ENCODE results near the gene SLC25A44. TPM values are rescaled to one million over a fixed set of nuclear protein-coding genes. Genes with fewer than 3 reads are reported as not detected.

Gene SLC25A44
- total RNA-seq, 1 donor from 2014 or later, result 21.3 TPM

DNA sequence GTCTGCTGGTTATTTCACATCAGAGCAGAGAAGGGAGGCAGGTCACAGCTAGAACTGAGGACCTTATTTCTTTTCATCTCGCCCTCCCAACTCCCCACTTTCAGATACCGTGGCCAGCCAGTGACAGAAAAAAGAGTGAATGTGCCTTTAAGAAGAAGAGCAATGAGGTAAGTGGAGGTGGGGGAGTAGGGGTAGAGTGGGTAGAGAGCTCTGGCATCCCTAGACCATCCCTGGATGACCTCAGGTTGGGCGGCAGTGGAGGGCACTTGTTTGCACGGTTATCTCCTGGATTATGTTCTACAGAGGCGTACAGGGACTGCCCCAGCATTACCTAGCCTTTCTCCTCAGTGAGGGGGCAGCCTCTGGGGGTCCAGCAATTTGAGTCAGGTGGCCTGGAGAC lies 35.9 kb upstream of the SLC25A44 start:
- Mint-ChIP-seq H3K9me3 (ENCODE audit: unreplicated experiment) (no peaks in the 10 kb centered on the region), H3K27ac (ENCODE audit: unreplicated experiment) (no peak overlapping the region), H3K27me3 (ENCODE audit: low read depth, unreplicated experiment) (peaks cover 20% of the 10 kb centered on the region), H3K4me1 (ENCODE audit: low read depth, unreplicated experiment) (peaks cover 5% of the 10 kb centered on the region), H3K4me3 (ENCODE audit: unreplicated experiment) (no peak overlapping the region), H3K36me3 (ENCODE audit: low read depth, unreplicated experiment) (no peaks in the 10 kb centered on the region)
- Histone ChIP-seq H3K9ac (ENCODE audit: low read length) (no peak overlapping the region), H3K36me3 (ENCODE audit: insufficient read depth, low read length) (no peaks in the 10 kb centered on the region), H3K4me2 (ENCODE audit: low read length) (no peak overlapping the region), H3K4me3 (ENCODE audit: insufficient read depth, low read depth, low read length) (no peak overlapping the region), H4K20me1 (ENCODE audit: insufficient read depth, low read length) (no peaks in the 10 kb centered on the region), H2AFZ (ENCODE audit: low read depth, low read length) (no peak overlapping the region), H3K4me1 (ENCODE audit: insufficient read depth, low read length) (peaks cover 11% of the 10 kb centered on the region), H3K27ac (ENCODE audit: low read depth, low read length) (no peak overlapping the region), H3K9me3 (ENCODE audit: insufficient read depth, low read depth, low read length) (no peaks in the 10 kb centered on the region), H3K27me3 (ENCODE audit: insufficient read depth, low read length) (peaks cover 3% of the 10 kb centered on the region), H3K79me2 (ENCODE audit: insufficient read depth, low read length) (no peaks in the 10 kb centered on the region)
- TF ChIP-seq EZH2 (IDR thresholded peaks at IDR 0.05; ENCODE audit: insufficient read depth, low read length), result no peak
- TF ChIP-seq, protein P1, sequence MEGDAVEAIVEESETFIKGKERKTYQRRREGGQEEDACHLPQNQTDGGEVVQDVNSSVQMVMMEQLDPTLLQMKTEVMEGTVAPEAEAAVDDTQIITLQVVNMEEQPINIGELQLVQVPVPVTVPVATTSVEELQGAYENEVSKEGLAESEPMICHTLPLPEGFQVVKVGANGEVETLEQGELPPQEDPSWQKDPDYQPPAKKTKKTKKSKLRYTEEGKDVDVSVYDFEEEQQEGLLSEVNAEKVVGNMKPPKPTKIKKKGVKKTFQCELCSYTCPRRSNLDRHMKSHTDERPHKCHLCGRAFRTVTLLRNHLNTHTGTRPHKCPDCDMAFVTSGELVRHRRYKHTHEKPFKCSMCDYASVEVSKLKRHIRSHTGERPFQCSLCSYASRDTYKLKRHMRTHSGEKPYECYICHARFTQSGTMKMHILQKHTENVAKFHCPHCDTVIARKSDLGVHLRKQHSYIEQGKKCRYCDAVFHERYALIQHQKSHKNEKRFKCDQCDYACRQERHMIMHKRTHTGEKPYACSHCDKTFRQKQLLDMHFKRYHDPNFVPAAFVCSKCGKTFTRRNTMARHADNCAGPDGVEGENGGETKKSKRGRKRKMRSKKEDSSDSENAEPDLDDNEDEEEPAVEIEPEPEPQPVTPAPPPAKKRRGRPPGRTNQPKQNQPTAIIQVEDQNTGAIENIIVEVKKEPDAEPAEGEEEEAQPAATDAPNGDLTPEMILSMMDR (IDR thresholded peaks at IDR 0.05; ENCODE audit: insufficient read depth, low read depth, low read length), result no peak
- DNase-seq (ENCODE audit: low read depth) (no peak), FAIRE-seq (no peak)

- Histone ChIP-seq H3K79me2 (ENCODE audit: insufficient read depth, low read length) (no peaks in the 10 kb centered on the region), H4K20me1 (ENCODE audit: insufficient read depth, low read length) (no peaks in the 10 kb centered on the region), H3K27ac (ENCODE audit: low read depth, low read length) (no peak overlapping the region), H3K4me2 (ENCODE audit: low read length) (peak overlapping the region; percentile 80), H3K36me3 (ENCODE audit: insufficient read depth, low read length) (no peaks in the 10 kb centered on the region), H2AFZ (ENCODE audit: low read depth, low read length) (peak overlapping the region; percentile 90), H3K9ac (ENCODE audit: low read length) (peak overlapping the region; percentile 61), H3K27me3 (ENCODE audit: insufficient read depth, low read length) (peaks cover 3% of the 10 kb centered on the region), H3K4me3 (ENCODE audit: insufficient read depth, low read depth, low read length) (peak overlapping the region; percentile 48), H3K4me1 (ENCODE audit: insufficient read depth, low read length) (peaks cover 11% of the 10 kb centered on the region), H3K9me3 (ENCODE audit: insufficient read depth, low read depth, low read length) (no peaks in the 10 kb centered on the region)
- Mint-ChIP-seq H3K4me1 (ENCODE audit: low read depth, unreplicated experiment) (peaks cover 8% of the 10 kb centered on the region), H3K36me3 (ENCODE audit: low read depth, unreplicated experiment) (no peaks in the 10 kb centered on the region), H3K27ac (ENCODE audit: unreplicated experiment) (no peak overlapping the region), H3K9me3 (ENCODE audit: unreplicated experiment) (peaks cover 2% of the 10 kb centered on the region), H3K4me3 (ENCODE audit: unreplicated experiment) (peak overlapping the region; percentile 40), H3K27me3 (ENCODE audit: low read depth, unreplicated experiment) (peaks cover 15% of the 10 kb centered on the region)
- DNase-seq (ENCODE audit: low read depth), result no peak
- TF ChIP-seq, protein P1 (IDR thresholded peaks at IDR 0.05; ENCODE audit: insufficient read depth, low read depth, low read length), result no peak
- no peak for TF ChIP-seq EZH2 (IDR thresholded peaks at IDR 0.05; ENCODE audit: insufficient read depth, low read length)
- FAIRE-seq, result no peak
Measured at GRCh38 chr1:156160000-156160742, 33.7 kb upstream of the SLC25A44 start.

DNA sequence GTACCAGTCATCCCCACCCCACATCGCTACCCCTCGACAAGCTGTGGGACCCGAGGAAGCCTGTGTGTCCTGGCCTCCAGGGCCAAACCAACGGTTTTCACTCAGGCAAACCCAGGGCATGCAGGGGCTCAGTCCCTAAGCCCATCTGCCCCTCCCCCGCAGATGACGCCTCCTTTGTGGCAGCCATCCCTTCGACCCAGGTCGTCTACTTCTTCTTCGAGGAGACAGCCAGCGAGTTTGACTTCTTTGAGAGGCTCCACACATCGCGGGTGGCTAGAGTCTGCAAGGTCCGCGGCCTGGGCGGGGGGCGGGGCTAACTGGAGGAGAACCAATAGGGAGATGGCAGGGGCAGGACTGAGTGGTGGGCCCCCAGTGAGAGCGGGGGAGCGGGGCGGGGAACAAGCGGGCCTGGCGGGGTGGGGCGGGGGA lies 33.1 kb upstream of the SLC25A44 start:
- H3K27me3 Mint-ChIP-seq (ENCODE audit: low read depth, unreplicated experiment), result peaks cover 15% of the 10 kb centered on the region
- Histone ChIP-seq H3K4me2 (ENCODE audit: low read length) (peak overlapping the region; percentile 80), H2AFZ (ENCODE audit: low read depth, low read length) (peak overlapping the region; percentile 90), H4K20me1 (ENCODE audit: insufficient read depth, low read length) (no peaks in the 10 kb centered on the region), H3K4me3 (ENCODE audit: insufficient read depth, low read depth, low read length) (peak overlapping the region; percentile 48), H3K4me1 (ENCODE audit: insufficient read depth, low read length) (peaks cover 11% of the 10 kb centered on the region), H3K36me3 (ENCODE audit: insufficient read depth, low read length) (no peaks in the 10 kb centered on the region), H3K9ac (ENCODE audit: low read length) (peak overlapping the region; percentile 61), H3K9me3 (ENCODE audit: insufficient read depth, low read depth, low read length) (no peaks in the 10 kb centered on the region), H3K27me3 (ENCODE audit: insufficient read depth, low read length) (peaks cover 3% of the 10 kb centered on the region), H3K27ac (ENCODE audit: low read depth, low read length) (no peak overlapping the region), H3K79me2 (ENCODE audit: insufficient read depth, low read length) (no peaks in the 10 kb centered on the region)
- H3K9me3 Mint-ChIP-seq (ENCODE audit: unreplicated experiment), result peaks cover 2% of the 10 kb centered on the region
- H3K4me1 Mint-ChIP-seq (ENCODE audit: low read depth, unreplicated experiment), result peaks cover 9% of the 10 kb centered on the region
- DNase-seq (ENCODE audit: low read depth) (peak; percentile 57), FAIRE-seq (no peak)
- TF ChIP-seq EZH2 (IDR thresholded peaks at IDR 0.05; ENCODE audit: insufficient read depth, low read length), result no peak
- TF ChIP-seq, protein P1 (IDR thresholded peaks at IDR 0.05; ENCODE audit: insufficient read depth, low read depth, low read length), result no peak
- H3K36me3 Mint-ChIP-seq (ENCODE audit: low read depth, unreplicated experiment), result no peaks in the 10 kb centered on the region
- H3K27ac Mint-ChIP-seq (ENCODE audit: unreplicated experiment), result no peak overlapping the region
- peak overlapping the region; percentile 62 for H3K4me3 Mint-ChIP-seq (ENCODE audit: unreplicated experiment)

Measured in astrocyte (in vitro differentiated cells and primary cell).